ENCODE data around the gene TTC34. TPM values are rescaled to one million over a fixed set of nuclear protein-coding genes. Genes with fewer than 3 reads are reported as not detected.
A peak's percentile ranks its signal among the peaks of the same experiment; 100 is the strongest.

The TTC34 gene, protein sequence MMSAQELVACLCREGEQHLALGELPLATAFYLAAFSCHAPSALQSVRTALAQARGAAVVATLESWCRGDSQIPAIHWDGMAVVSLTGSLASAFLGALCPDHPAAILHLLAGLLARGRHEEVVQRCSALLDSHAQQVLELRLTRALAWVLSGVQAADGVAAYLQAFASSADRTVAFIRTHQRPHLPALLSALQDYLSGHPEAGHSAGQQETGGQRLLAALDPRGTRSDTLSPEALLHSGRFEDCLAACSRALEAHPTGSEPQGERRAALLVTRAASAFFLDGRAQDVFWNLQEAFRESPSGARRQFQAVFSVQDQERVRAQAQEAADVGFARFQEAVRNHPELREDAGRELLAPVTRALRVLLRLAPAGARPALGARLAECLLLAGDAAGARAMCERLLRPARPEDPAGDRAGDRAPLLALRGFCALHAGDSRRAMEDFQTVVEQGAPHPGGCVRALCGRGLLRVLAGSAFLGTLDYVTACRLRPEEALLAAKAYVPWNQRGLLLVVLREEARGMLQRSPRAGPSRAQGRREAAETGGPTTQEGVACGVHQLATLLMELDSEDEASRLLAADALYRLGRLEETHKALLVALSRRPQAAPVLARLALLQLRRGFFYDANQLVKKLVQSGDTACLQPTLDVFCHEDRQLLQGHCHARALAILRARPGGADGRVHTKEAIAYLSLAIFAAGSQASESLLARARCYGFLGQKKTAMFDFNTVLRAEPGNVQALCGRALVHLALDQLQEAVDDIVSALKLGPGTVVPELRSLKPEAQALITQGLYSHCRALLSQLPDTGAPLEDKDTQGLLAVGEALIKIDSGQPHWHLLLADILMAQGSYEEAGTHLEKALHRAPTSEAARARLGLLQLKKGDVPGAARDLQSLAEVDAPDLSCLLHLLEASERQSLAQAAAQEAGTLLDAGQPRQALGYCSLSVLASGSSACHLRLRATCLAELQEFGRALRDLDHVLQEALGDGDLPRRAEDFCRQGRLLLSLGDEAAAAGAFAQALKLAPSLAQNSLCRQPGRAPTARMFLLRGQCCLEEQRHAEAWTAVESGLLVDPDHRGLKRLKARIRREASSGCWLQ
- total RNA-seq (2022) (0.70 and 0.79 TPM in 2 replicates), Bru-seq, nascent RNA (percentile 14 among the genes with signal in this experiment), BruChase-seq, experiment 1, labeled RNA remaining after a 2-hour chase (percentile 4 among the genes with signal in this experiment), BruChase-seq, experiment 2, labeled RNA remaining after a 6-hour chase (percentile 4 among the genes with signal in this experiment)
- long read RNA-seq, partial matches to known transcripts: 0 of 3 reads
- long read RNA-seq, other reads (novel, unspliced or antisense): 3 of 3 reads

DNA sequence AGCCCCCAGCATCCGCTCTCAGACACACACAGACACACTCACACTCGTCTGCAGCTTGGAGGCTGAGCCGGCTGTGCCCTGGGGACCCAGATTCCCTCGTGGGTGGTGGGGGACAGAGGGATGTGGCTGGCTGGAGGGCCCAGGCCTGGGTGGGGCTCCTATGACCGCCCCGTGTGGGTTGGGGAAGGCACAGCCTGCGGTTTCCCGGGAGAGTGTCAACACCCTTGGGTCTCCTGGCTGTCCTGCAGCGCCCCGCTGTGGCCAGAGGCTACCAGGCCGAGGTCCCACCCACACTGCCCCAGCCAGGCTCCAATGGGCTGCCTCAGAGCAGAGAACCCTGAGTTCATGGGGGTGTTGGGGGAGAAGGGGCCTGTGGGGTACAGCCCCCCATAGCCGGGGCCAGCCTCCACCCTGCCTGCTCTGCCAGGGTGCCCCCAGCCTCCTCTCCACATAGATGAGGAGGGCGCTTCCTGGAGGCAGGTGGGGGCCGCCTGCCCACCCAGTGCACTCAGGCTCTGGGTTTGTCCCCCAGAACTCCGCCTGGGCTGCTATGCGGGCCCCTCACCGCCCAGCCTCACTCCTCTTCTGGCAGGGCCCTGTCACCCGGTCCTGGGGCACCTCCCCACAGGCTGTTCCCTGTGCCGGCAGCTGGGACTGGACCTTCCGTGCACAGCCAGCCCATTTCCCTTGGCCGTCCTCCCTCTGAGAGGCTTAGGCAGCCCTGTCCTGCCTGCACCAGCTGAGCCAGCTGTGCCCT lies at the start of gene TTC34:
TTC34 (minus strand) TSS at position 159 of the 757 bp plus-strand sequence. CDS start 866 bp downstream, outside the sequence.
- ChIA-PET POLR2A (no interaction called here), CTCF (no interaction called here)
- no peak within 1 kb of the TSS for H3K4me3 ChIP-seq (ENCODE audit: low read depth, low read length)
- no peaks in the 10 kb centered on the region for H3K27me3 ChIP-seq (replicated peaks; ENCODE audit: control insufficient read depth, insufficient read depth, low read length)
- peaks cover 4% of the 10 kb centered on the region for H3K36me3 Mint-ChIP-seq (ENCODE audit: insufficient read depth, unreplicated experiment)
- H3K27ac Mint-ChIP-seq (ENCODE audit: unreplicated experiment): no peak within 1 kb of the TSS
- no peaks in the 10 kb centered on the region for H3K9me3 Mint-ChIP-seq (ENCODE audit: unreplicated experiment)
- intact Hi-C loops (cut with micrococcal nuclease; ENCODE audit: unreplicated experiment): no loop called here
- peak in 1 of 2 experiments; percentile 55 for DNase-seq
- TF ChIP-seq, protein P1, sequence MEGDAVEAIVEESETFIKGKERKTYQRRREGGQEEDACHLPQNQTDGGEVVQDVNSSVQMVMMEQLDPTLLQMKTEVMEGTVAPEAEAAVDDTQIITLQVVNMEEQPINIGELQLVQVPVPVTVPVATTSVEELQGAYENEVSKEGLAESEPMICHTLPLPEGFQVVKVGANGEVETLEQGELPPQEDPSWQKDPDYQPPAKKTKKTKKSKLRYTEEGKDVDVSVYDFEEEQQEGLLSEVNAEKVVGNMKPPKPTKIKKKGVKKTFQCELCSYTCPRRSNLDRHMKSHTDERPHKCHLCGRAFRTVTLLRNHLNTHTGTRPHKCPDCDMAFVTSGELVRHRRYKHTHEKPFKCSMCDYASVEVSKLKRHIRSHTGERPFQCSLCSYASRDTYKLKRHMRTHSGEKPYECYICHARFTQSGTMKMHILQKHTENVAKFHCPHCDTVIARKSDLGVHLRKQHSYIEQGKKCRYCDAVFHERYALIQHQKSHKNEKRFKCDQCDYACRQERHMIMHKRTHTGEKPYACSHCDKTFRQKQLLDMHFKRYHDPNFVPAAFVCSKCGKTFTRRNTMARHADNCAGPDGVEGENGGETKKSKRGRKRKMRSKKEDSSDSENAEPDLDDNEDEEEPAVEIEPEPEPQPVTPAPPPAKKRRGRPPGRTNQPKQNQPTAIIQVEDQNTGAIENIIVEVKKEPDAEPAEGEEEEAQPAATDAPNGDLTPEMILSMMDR (IDR thresholded peaks at IDR 0.05; ENCODE audit: insufficient read depth in 1 of 2, low read depth in 1 of 2, low read length in 1 of 2, severe bottlenecking in 1 of 2, unreplicated experiment in 1 of 2): no peak
- peaks cover 4% of the 10 kb centered on the region for H3K27me3 Mint-ChIP-seq (ENCODE audit: insufficient read depth, unreplicated experiment)
- H3K36me3 ChIP-seq (ENCODE audit: control insufficient read depth, insufficient read depth, low read length): no peaks in the 10 kb centered on the region
- H3K4me3 Mint-ChIP-seq (ENCODE audit: unreplicated experiment): no peak within 1 kb of the TSS
- no TSS peak for BruUV-seq (replicated peaks)
- H3K4me1 ChIP-seq: no peaks in the 10 kb centered on the region
- H3K4me1 Mint-ChIP-seq (ENCODE audit: low read depth, unreplicated experiment): no peaks in the 10 kb centered on the region
- no peaks in the 10 kb centered on the region for H3K9me3 ChIP-seq

DNA sequence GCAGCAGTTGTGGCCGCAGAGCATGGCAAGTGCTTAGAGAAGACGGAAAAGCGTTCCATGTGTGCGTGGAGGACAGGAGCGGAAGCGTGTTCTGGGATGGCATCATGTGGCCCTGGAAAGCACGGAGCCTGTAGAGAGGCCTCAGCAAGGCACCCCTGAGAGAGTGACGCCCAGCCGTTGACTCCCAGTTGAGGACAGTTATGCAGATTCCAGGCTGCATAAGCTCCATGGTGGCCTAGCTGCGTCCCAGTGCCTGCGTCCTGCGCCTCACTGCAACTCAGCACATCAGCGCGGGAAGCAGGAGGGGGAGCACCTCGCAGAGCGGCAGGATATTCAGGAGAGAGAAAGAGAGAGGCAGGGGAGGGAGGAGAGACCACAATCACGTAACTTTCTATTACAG lies 49.0 kb upstream of the TTC34 start:
- Mint-ChIP-seq H3K27me3 (ENCODE audit: insufficient read depth, unreplicated experiment) (peaks cover 25% of the 10 kb centered on the region), H3K4me1 (ENCODE audit: low read depth, unreplicated experiment) (no peaks in the 10 kb centered on the region), H3K27ac (ENCODE audit: unreplicated experiment) (no peak overlapping the region), H3K9me3 (ENCODE audit: unreplicated experiment) (no peaks in the 10 kb centered on the region), H3K4me3 (ENCODE audit: unreplicated experiment) (no peak overlapping the region), H3K36me3 (ENCODE audit: insufficient read depth, unreplicated experiment) (no peaks in the 10 kb centered on the region)
- Histone ChIP-seq H3K4me3 (ENCODE audit: low read depth, low read length) (no peak overlapping the region), H3K36me3 (ENCODE audit: control insufficient read depth, insufficient read depth, low read length) (no peaks in the 10 kb centered on the region), H3K9me3 (no peaks in the 10 kb centered on the region), H3K4me1 (no peaks in the 10 kb centered on the region), H3K27me3 (replicated peaks; ENCODE audit: control insufficient read depth, insufficient read depth, low read length) (no peaks in the 10 kb centered on the region)
- POLR2A ChIA-PET: no interaction called here
- intact Hi-C loops (cut with micrococcal nuclease; ENCODE audit: unreplicated experiment): no loop called here
- BruUV-seq (replicated peaks): no TSS peak
- CTCF ChIA-PET: no interaction called here
- DNase-seq: no peak
- TF ChIP-seq, protein P1 (IDR thresholded peaks at IDR 0.05; ENCODE audit: insufficient read depth in 1 of 2, low read depth in 1 of 2, low read length in 1 of 2, severe bottlenecking in 1 of 2, unreplicated experiment in 1 of 2): no peak
